ENCODE measurements around the gene MAP3K12.
A peak's percentile ranks its signal among the peaks of the same experiment; 100 is the strongest.
"Not testable (repeated sequence)": the region's sequence is repeated elsewhere in the genome, so short reads cannot be mapped to it uniquely, and the experiment has no call there.

MAP3K12 gene, protein sequence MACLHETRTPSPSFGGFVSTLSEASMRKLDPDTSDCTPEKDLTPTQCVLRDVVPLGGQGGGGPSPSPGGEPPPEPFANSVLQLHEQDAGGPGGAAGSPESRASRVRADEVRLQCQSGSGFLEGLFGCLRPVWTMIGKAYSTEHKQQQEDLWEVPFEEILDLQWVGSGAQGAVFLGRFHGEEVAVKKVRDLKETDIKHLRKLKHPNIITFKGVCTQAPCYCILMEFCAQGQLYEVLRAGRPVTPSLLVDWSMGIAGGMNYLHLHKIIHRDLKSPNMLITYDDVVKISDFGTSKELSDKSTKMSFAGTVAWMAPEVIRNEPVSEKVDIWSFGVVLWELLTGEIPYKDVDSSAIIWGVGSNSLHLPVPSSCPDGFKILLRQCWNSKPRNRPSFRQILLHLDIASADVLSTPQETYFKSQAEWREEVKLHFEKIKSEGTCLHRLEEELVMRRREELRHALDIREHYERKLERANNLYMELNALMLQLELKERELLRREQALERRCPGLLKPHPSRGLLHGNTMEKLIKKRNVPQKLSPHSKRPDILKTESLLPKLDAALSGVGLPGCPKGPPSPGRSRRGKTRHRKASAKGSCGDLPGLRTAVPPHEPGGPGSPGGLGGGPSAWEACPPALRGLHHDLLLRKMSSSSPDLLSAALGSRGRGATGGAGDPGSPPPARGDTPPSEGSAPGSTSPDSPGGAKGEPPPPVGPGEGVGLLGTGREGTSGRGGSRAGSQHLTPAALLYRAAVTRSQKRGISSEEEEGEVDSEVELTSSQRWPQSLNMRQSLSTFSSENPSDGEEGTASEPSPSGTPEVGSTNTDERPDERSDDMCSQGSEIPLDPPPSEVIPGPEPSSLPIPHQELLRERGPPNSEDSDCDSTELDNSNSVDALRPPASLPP

DNA sequence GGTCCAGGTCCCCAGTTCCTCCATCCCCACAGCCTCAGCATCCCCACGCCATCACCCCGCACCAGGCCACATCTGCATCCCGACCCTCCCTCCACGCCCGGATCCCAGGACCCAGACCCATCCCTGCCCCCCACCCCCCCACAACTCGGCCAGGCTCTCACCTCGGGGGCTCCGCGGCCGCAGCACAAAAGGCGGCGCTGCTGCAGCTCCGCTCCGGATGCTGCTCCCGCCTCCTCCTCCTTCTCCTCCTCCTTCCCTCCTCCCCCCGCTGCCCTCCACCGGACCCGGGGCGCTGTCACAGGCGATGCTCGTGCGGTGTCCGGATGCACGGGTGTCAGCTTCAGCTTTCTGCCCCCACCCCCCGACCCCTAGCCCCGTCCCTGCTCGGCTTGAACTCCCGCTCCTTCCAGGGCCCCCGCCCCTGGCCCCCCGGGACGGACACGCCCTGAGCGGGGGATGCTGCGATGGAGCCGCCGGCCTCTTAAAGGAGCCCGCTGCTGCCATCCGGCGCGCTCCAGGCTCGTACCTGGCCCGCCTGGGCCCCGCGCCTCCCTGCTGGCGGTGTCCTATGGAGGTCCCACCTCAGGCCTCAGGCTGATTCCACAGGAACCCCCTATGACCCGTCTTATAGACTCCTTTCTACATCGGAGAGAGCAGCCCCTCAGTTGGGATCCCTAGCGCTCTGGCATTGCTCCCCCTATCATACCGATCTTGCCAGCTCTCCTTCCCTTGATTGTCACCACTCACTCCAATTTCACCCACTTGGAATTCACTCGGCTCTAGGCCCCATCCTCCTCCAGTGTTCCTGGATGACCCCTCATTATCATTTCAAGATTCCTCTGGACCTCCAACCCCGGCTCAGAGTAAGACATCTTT, at the start of gene MAP3K12:
Gene MAP3K12 (minus strand): TSS at position 193 of the 876 bp plus-strand sequence. CDS start 12,067 bp downstream, outside the sequence.
- H3K4me1 Mint-ChIP-seq (ENCODE audit: low read depth) = peaks cover 32% of the 10 kb centered on the region
- H3K36me3 Mint-ChIP-seq (ENCODE audit: low read depth) = peaks cover 4% of the 10 kb centered on the region
- peak within 1 kb of the TSS; percentile 99 for H3K27ac Mint-ChIP-seq
- H3K27me3 Mint-ChIP-seq (ENCODE audit: low read depth) = no peaks in the 10 kb centered on the region
- H3K4me3 Mint-ChIP-seq = peak within 1 kb of the TSS; percentile 95
- H3K9me3 Mint-ChIP-seq = no peaks in the 10 kb centered on the region

DNA sequence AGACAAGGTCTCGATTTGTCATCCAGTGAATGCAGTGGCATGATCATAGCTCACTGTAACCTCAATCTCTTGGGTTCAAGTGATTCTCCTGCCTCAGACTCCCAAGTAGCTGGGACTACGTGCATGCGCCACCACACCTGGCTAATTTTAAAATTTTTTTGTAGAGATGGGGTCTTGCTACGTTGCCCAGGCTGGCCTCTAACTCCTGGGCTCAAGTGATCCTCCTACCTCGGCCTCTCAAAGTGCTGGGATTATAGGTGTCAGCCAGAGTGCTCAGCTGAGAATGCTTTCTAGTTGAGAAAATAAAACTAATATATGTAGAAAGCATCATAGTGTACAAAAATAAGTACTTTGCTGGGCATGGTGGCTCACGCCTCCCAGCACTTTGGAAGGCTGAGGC, 49.1 kb upstream of the MAP3K12 start:
- H3K36me3 Mint-ChIP-seq (ENCODE audit: low read depth) = peaks cover 18% of the 10 kb centered on the region
- H3K9me3 Mint-ChIP-seq; H3K27me3 Mint-ChIP-seq (ENCODE audit: low read depth); H3K4me3 Mint-ChIP-seq; H3K27ac Mint-ChIP-seq: not testable (repeated sequence)
- H3K4me1 Mint-ChIP-seq (ENCODE audit: low read depth) = peaks cover 13% of the 10 kb centered on the region

DNA sequence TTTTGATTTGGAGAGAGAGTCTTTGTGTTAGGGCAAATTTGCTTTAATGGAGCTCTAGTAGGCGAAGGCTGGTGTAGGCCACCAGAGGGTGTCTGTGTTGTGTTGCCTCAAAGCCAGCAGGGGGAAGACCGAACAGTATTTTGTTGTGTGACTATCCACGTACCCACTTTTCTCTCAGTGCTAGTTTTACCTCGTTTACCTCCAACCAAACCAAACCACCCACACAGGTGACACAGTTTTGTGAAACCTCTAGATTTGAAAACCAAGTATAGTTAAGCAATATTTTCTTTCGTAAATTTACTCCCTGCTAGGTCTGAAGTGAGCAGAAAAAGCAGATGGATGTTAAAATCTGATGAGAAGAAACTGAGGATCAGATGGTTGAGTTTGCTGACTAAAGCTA, 44.3 kb upstream of the MAP3K12 start:
- no peaks in the 10 kb centered on the region for H3K9me3 Mint-ChIP-seq
- peaks cover 10% of the 10 kb centered on the region for H3K36me3 Mint-ChIP-seq (ENCODE audit: low read depth)
- no peaks in the 10 kb centered on the region for H3K27me3 Mint-ChIP-seq (ENCODE audit: low read depth)
- no peak overlapping the region for H3K4me3 Mint-ChIP-seq
- H3K27ac Mint-ChIP-seq = peak overlapping the region; percentile 28
- H3K4me1 Mint-ChIP-seq (ENCODE audit: low read depth) = peaks cover 7% of the 10 kb centered on the region

DNA sequence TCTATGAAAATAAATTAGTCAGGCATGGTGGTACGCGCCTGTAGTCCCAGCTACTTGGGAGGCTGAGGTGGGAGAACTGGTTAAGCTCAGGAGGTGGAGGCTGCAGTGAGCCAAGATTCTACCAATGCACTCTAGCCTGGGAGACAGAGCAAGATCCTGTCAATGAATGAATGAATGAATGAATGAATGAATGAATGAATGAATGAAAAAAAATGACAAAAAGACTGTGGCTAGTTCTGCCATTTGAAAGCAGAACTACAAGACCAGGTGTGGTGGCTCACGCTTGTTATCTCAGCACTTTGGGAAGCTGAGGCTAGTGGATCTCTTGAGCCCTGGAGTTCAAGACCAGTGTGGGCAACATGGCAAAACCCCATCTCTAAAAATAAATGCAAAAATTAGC, 40.3 kb upstream of the MAP3K12 start:
- Mint-ChIP-seq H3K36me3 (ENCODE audit: low read depth) (peaks cover 16% of the 10 kb centered on the region), H3K4me1 (ENCODE audit: low read depth) (peaks cover 7% of the 10 kb centered on the region), H3K4me3 (no peak overlapping the region), H3K27me3 (ENCODE audit: low read depth) (no peaks in the 10 kb centered on the region), H3K27ac (no peak overlapping the region), H3K9me3 (no peaks in the 10 kb centered on the region)

DNA sequence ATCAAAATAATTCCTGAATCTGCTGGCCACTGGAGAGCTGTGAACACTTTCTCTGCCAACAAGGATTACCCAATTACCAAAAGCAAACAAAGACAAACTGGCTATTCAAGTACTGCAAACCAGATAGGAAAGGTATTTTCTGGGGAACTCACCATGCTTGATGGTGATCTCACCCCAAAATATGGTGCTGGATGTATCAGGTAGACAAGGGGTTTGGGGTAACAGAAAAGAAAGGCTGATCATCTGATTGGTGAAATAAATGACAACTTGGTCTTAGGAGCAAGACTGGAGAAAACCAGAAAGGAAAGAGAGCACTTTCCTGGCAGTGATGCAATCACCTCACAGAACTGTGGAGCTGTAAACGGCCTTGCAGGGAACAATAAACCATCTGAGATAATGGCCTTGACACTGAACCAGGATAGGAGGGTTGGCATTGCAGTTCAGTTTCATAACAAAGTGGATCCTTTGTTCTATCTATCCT, 39.0 kb upstream of the MAP3K12 start:
- Mint-ChIP-seq H3K27me3 (ENCODE audit: low read depth) (no peaks in the 10 kb centered on the region), H3K4me3 (no peak overlapping the region), H3K36me3 (ENCODE audit: low read depth) (peaks cover 22% of the 10 kb centered on the region), H3K4me1 (ENCODE audit: low read depth) (no peaks in the 10 kb centered on the region), H3K27ac (no peak overlapping the region), H3K9me3 (no peaks in the 10 kb centered on the region)

DNA sequence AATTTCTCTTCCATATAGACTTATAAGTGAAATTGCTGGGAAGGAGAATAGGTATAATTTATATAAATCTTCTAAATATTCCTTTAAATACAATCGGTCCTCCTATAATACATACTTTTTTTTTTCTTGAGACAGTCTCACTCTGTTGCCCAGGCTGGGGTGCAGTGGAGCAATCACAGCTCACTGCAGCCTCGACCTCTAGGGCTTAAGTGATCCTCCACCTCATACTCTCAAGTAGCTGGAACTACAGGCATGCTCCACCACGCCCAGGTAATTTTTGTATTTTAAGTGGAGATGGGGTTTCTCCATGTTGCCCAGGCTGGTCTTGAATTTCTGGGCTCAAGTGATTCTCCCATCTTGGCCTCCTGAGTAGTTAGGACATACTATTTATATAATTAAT, 37.7 kb upstream of the MAP3K12 start:
- peaks cover 31% of the 10 kb centered on the region for H3K36me3 Mint-ChIP-seq (ENCODE audit: low read depth)
- no peaks in the 10 kb centered on the region for H3K27me3 Mint-ChIP-seq (ENCODE audit: low read depth)
- H3K27ac Mint-ChIP-seq = no peak overlapping the region
- no peak overlapping the region for H3K4me3 Mint-ChIP-seq
- H3K9me3 Mint-ChIP-seq = no peaks in the 10 kb centered on the region
- no peaks in the 10 kb centered on the region for H3K4me1 Mint-ChIP-seq (ENCODE audit: low read depth)

DNA sequence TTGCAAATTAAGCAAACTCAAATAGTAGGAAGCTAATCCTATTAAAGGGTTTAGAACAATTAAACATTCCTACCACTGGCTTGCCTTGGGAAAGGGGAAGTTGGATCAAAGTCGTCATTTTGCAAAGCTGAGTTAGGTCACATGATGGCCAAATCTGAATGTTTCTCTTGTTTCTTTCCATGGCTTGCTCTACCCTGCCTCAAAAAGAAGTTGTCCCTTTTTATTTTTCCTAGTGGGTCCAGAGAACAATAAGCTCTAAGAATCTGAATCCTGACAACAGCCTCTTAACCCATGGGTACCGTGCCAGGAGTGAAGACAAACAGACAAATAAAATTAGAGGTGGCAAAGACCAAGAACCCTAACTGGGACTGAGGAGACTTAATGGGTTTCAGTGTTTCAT, 34.2 kb upstream of the MAP3K12 start:
- H3K27me3 Mint-ChIP-seq (ENCODE audit: low read depth) = no peaks in the 10 kb centered on the region
- peaks cover 34% of the 10 kb centered on the region for H3K36me3 Mint-ChIP-seq (ENCODE audit: low read depth)
- no peak overlapping the region for H3K27ac Mint-ChIP-seq
- H3K9me3 Mint-ChIP-seq = no peaks in the 10 kb centered on the region
- H3K4me1 Mint-ChIP-seq (ENCODE audit: low read depth) = no peaks in the 10 kb centered on the region
- H3K4me3 Mint-ChIP-seq = no peak overlapping the region

DNA sequence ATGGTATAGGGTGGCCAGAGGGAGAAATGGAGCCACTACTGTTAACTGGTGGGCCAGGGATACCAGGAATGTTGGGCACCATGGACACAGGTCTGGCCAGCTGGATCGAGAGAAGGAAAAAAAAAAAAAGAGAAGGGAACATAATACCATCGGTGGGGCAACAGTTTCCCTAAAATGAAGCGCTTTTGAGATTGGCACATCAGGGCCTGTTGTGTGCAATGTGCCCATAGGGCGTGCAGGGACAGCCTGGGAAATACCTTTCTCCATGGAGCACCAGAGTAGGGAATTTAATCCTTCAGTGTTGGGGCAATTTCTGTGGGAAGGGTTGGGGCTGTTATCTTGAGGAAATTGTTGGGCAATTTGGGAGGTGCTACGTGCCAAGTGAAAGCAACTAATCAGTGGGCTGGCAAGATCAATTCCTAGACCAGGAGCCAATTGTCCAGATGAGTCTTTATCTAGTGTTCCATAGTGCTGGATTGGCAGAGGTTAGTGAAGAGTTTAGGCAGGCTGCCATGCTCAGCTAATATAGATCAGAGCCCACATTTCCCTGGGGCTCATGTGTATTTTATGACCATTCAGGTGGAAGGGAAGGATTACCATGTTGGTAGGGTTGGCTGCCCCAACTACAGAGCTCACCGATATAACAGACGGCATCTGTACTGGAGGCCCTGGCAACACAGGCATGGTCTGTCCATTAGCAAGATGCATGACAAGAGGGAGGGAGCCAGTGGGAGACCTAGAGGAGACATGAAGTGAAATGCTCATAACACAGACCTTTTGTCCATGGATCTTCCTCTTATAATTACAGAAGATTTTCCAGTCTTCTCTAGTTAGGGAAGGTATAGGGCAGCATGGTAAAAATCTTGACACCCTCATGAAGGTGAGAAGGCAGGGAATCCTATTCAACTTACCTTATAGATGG, 33.5 kb upstream of the MAP3K12 start:
- no peaks in the 10 kb centered on the region for H3K27me3 Mint-ChIP-seq (ENCODE audit: low read depth)
- H3K4me1 Mint-ChIP-seq (ENCODE audit: low read depth) = no peaks in the 10 kb centered on the region
- H3K9me3 Mint-ChIP-seq = no peaks in the 10 kb centered on the region
- no peak overlapping the region for H3K4me3 Mint-ChIP-seq
- H3K27ac Mint-ChIP-seq = no peak overlapping the region
- H3K36me3 Mint-ChIP-seq (ENCODE audit: low read depth) = peaks cover 34% of the 10 kb centered on the region

DNA sequence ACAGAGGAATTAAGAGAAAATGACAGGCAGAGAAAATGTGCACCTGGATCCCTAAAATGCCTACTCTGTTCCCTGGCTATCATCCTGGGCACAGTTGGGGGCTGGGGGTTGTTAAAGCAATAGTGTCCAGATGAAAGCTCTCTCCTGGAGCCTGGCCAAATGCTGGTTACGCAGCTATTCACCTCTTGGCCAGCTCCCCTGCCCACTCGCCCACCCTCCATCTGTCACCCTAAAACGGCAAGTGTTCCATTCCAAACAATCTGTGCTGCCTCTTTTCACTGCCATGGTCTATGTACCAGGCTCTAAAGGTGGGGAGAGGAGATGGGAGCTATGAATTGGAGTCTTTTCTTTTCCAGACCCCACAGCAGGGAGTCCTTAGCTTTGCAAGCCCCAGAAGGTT, 32.8 kb upstream of the MAP3K12 start:
- peaks cover 30% of the 10 kb centered on the region for H3K36me3 Mint-ChIP-seq (ENCODE audit: low read depth)
- H3K4me1 Mint-ChIP-seq (ENCODE audit: low read depth) = no peaks in the 10 kb centered on the region
- H3K4me3 Mint-ChIP-seq = no peak overlapping the region
- no peaks in the 10 kb centered on the region for H3K9me3 Mint-ChIP-seq
- H3K27me3 Mint-ChIP-seq (ENCODE audit: low read depth) = no peaks in the 10 kb centered on the region
- no peak overlapping the region for H3K27ac Mint-ChIP-seq

DNA sequence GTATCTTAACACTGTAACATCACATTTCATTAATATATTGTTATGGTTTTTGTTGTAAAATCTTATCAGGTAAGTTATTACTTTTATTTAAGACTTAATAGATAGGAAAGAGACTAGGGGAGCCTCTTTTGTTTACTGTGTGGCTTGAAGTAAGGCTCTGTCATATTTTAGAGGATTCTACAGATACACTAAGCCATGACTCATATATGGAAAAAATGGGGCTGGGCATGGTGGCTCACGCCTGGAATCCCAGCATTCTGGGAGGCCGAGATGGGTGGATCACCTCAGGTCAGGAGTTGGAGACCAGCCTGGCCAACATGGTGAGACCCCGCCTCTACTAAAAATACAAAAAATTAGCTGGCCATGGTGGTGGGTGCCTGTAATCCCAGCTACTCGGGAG, 31.7 kb upstream of the MAP3K12 start:
- H3K27ac Mint-ChIP-seq = no peak overlapping the region
- peaks cover 28% of the 10 kb centered on the region for H3K36me3 Mint-ChIP-seq (ENCODE audit: low read depth)
- no peaks in the 10 kb centered on the region for H3K9me3 Mint-ChIP-seq
- H3K4me3 Mint-ChIP-seq = no peak overlapping the region
- no peaks in the 10 kb centered on the region for H3K27me3 Mint-ChIP-seq (ENCODE audit: low read depth)
- no peaks in the 10 kb centered on the region for H3K4me1 Mint-ChIP-seq (ENCODE audit: low read depth)

DNA sequence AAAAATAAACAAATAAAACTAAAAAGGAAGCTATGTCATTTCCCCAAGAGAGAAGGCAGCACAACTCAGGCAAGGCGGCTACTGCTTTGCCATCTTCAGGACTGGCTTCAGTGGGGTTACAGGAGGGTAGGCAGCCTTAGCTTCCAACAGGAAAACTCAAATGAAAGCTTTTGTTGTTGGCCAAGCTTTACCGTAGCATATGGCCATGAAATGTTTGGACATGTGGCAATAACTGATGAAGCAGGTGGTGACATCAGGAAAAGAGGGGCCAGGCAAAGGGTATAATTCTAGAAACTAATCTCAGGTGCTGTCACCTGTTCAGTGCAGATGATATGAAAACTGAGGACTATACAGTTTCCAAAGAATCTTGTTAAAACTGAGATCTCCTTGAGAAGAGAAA, 30.8 kb upstream of the MAP3K12 start:
- no peaks in the 10 kb centered on the region for H3K4me1 Mint-ChIP-seq (ENCODE audit: low read depth)
- peaks cover 28% of the 10 kb centered on the region for H3K36me3 Mint-ChIP-seq (ENCODE audit: low read depth)
- H3K27ac Mint-ChIP-seq = no peak overlapping the region
- no peaks in the 10 kb centered on the region for H3K9me3 Mint-ChIP-seq
- H3K4me3 Mint-ChIP-seq = no peak overlapping the region
- no peaks in the 10 kb centered on the region for H3K27me3 Mint-ChIP-seq (ENCODE audit: low read depth)

DNA sequence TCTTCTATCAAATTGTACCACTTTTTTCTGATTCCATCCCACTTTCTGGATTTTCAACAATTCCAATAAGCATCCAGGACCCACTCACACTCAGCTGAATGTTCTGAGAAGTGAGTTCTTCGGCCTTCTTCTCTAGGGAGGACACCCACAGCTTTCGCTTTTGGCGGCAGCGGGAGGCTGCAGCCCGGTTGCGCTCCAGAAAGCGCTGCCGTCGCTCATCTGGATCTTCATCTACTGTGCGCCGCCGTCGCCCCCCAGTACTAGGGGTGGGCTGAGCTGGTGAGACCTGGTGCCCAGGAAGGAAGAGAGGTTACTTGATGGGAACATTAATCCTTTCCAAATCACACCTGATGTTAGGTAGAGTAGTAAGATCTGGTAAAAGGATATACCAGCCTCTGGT, 25.2 kb upstream of the MAP3K12 start:
- Mint-ChIP-seq H3K4me1 (ENCODE audit: low read depth) (no peaks in the 10 kb centered on the region), H3K36me3 (ENCODE audit: low read depth) (peaks cover 28% of the 10 kb centered on the region), H3K27me3 (ENCODE audit: low read depth) (no peaks in the 10 kb centered on the region), H3K9me3 (no peaks in the 10 kb centered on the region), H3K27ac (no peak overlapping the region), H3K4me3 (no peak overlapping the region)

DNA sequence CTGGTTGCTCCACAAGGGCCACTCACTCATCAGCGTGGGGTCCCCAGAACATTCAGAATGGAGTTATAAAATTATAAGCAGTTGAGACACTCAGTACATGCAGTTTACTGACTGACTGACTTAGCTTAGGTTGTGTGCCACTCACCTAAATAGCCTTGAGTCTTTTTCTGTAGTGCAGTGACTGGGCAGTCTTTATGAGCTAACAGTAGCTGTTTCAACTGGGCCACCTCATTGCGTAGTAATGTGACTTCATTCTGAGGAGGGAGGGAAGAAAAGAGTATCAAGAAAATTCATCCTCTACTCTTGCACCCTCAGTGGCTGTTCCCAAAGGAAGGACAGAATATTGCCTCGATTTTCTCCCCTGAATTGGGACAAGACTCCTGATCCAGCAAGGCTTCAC, 23.9 kb upstream of the MAP3K12 start:
- H3K4me3 Mint-ChIP-seq = no peak overlapping the region
- no peaks in the 10 kb centered on the region for H3K9me3 Mint-ChIP-seq
- H3K27me3 Mint-ChIP-seq (ENCODE audit: low read depth) = no peaks in the 10 kb centered on the region
- H3K4me1 Mint-ChIP-seq (ENCODE audit: low read depth) = no peaks in the 10 kb centered on the region
- no peak overlapping the region for H3K27ac Mint-ChIP-seq
- H3K36me3 Mint-ChIP-seq (ENCODE audit: low read depth) = peaks cover 26% of the 10 kb centered on the region

Measured in T-helper 1 cell treated with Interleukin-12 subunit alpha and Interleukin-12 subunit beta and Interleukin-4 antibody, amounts not matched to agents 30 μg/mL and 1 μg/mL, for 36 hours (primary cell).